ENCODE results near the gene GLRA1.

DNA sequence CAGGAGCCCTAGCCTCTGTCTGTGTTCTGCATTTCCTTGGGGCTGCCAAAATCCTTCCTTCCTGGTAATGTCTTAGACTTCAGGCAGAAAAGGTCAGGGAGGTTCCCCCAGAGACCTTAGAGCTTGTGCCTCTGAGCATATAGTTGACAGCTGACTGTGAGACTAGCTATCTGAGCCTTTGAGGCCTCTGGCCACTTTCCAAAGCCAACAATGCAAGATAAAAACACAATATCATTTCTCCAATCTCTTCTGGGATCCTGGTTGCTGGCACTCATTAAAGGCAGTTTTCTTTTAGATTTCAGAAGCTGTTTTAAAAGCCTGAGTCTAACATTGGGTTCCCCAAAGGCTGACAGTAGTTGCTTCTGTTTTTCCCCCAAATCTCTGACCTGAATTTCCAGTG lies 13.2 kb upstream of the GLRA1 start:
- TF ChIP-seq ZNF274 (IDR thresholded peaks at IDR 0.05; ENCODE audit: low read depth, low read length): no peak
- TF ChIP-seq POLR2A (IDR thresholded peaks at IDR 0.05; ENCODE audit: borderline replicate concordance, extremely low read depth, insufficient read depth, insufficient read length): no peak
- TF ChIP-seq, protein P1, sequence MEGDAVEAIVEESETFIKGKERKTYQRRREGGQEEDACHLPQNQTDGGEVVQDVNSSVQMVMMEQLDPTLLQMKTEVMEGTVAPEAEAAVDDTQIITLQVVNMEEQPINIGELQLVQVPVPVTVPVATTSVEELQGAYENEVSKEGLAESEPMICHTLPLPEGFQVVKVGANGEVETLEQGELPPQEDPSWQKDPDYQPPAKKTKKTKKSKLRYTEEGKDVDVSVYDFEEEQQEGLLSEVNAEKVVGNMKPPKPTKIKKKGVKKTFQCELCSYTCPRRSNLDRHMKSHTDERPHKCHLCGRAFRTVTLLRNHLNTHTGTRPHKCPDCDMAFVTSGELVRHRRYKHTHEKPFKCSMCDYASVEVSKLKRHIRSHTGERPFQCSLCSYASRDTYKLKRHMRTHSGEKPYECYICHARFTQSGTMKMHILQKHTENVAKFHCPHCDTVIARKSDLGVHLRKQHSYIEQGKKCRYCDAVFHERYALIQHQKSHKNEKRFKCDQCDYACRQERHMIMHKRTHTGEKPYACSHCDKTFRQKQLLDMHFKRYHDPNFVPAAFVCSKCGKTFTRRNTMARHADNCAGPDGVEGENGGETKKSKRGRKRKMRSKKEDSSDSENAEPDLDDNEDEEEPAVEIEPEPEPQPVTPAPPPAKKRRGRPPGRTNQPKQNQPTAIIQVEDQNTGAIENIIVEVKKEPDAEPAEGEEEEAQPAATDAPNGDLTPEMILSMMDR (IDR thresholded peaks at IDR 0.05 in 2 of 3, conservative IDR thresholded peaks at IDR 0.05 in 1 of 3; ENCODE audit: borderline replicate concordance in 1 of 3, insufficient read depth in 1 of 3, low read depth in 2 of 3, low read length in 2 of 3): no peak
- TF ChIP-seq RAD21 (IDR thresholded peaks at IDR 0.05; ENCODE audit: low read depth): no peak
- TF ChIP-seq TCF7L2 (IDR thresholded peaks at IDR 0.05; ENCODE audit: borderline replicate concordance, extremely low read depth, insufficient read depth, insufficient read length): no peak
- no peak for TF ChIP-seq CEBPB (IDR thresholded peaks at IDR 0.05; ENCODE audit: low read depth)
- TF ChIP-seq, protein P2, sequence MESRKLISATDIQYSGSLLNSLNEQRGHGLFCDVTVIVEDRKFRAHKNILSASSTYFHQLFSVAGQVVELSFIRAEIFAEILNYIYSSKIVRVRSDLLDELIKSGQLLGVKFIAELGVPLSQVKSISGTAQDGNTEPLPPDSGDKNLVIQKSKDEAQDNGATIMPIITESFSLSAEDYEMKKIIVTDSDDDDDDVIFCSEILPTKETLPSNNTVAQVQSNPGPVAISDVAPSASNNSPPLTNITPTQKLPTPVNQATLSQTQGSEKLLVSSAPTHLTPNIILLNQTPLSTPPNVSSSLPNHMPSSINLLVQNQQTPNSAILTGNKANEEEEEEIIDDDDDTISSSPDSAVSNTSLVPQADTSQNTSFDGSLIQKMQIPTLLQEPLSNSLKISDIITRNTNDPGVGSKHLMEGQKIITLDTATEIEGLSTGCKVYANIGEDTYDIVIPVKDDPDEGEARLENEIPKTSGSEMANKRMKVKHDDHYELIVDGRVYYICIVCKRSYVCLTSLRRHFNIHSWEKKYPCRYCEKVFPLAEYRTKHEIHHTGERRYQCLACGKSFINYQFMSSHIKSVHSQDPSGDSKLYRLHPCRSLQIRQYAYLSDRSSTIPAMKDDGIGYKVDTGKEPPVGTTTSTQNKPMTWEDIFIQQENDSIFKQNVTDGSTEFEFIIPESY (IDR thresholded peaks at IDR 0.05; ENCODE audit: extremely low read depth, insufficient replicate concordance, low read length): no peak
